K562 (cell line): Measurements from ENCODE around the gene CCDC192. TPM values are rescaled to one million over a fixed set of nuclear protein-coding genes. Genes with fewer than 3 reads are reported as not detected.

Experiments
- ATAC-seq: fragments of 200-7000 bp; cut with Tn5 transposase; 3 replicates; pipeline ENCODE4 v1.9.1; 2020; ENCODE audit warnings: moderate library complexity
- BruUV-seq: library from RNA; stranded (reverse); fragments of 400-500 nt; replicated peaks from 2 replicates; lab custom pipeline; 2021; lab: Mats Ljungman, UMichigan
- CTCF ChIA-PET: fragments of 300-600 bp; formaldehyde crosslinking; extraction: SDS; loops from one replicate; lab custom pipeline; 2021; ENCODE audit warnings: low intra/inter-chr PET ratio; lab: Yijun Ruan, JAX
- POLR2A ChIA-PET: fragments of 300-600, 350-650 bp; sonication (Branson Sonifier 250); formaldehyde crosslinking; extraction: SDS; loops from one replicate; lab custom pipeline; 2021; ENCODE audit warnings: antibody characterized with exemption, inconsistent platforms; lab: Yijun Ruan, JAX
- DNase-seq, 4 experiments: peaks; one replicate each; pipeline versions ENCODE4 v3.0.0 to v3.0.0-alpha.2; 2011 to 2018; ENCODE audit warnings: low spot score in 3 of 4, mixed read lengths in 3 of 4; ENCODE audit errors: extremely low read depth in 1 of 4
- FAIRE-seq: peaks from 2 replicates; lab custom pipeline; 2011; peaks lifted over from hg19 to GRCh38; lab: Jason Lieb, UNC
- H2AFZ ChIP-seq: 2 replicates; pipeline ENCODE4 v1.6.0; 2011; ENCODE audit warnings: low read depth, low read length, control low read depth, inconsistent platforms
- H3K27ac ChIP-seq: fragments of 200-600 bp; 3 replicates; pipeline ENCODE4 v1.8.0; 2011; ENCODE audit warnings: low read depth, mild to moderate bottlenecking, control low read depth, inconsistent platforms, low read length, moderate library complexity, mixed read lengths; ENCODE audit errors: extremely low read depth
- H3K27me3 ChIP-seq, 2 experiments: fragments of 300-600 bp in 1 of 2; 2 replicates in 1 of 2; 3 replicates in 1 of 2; pipeline versions ENCODE4 v1.6.0 to v1.8.0; 2011; ENCODE audit warnings: inconsistent platforms in 2 of 2, low read length in 2 of 2, mild to moderate bottlenecking in 1 of 2, mixed read lengths in 1 of 2, moderate library complexity in 1 of 2; ENCODE audit not compliant: control insufficient read depth in 2 of 2, insufficient read depth in 2 of 2
- H3K36me3 ChIP-seq: fragments of 300-600 bp; 3 replicates; pipeline ENCODE4 v1.8.0; 2011; ENCODE audit warnings: mild to moderate bottlenecking, low read length, inconsistent platforms; ENCODE audit not compliant: control insufficient read depth, insufficient read depth
- H3K4me1 ChIP-seq, 2 experiments: fragments of 200-600 bp in 1 of 2; replicated peaks in 1 of 2; 2 replicates in 1 of 2; 3 replicates in 1 of 2; pipeline versions ENCODE4 v1.5.1 to v1.8.0; 2011; ENCODE audit warnings: inconsistent platforms in 2 of 2, low read length in 2 of 2, mild to moderate bottlenecking in 1 of 2, mixed read lengths in 1 of 2, moderate library complexity in 1 of 2; ENCODE audit not compliant: control insufficient read depth in 2 of 2, insufficient read depth in 2 of 2
- H3K4me2 ChIP-seq: 2 replicates; pipeline ENCODE4 v1.6.1; 2011; ENCODE audit warnings: low read length, control low read depth, inconsistent platforms, mixed read lengths; ENCODE audit not compliant: insufficient read depth
- H3K4me3 ChIP-seq: fragments of 200-600 bp; sonication (generic), shearing (Covaris generic); 2 replicates; pipeline ENCODE4 v1.5.1; 2016; ENCODE audit warnings: control low read depth, inconsistent platforms
- H3K79me2 ChIP-seq: fragments of 200-600 bp; 3 replicates; pipeline ENCODE4 v1.8.0; 2011; ENCODE audit warnings: low read length, inconsistent platforms; ENCODE audit not compliant: control insufficient read depth, insufficient read depth
- H3K9ac ChIP-seq, 2 experiments: 2 replicates each; pipeline versions ENCODE4 v1.6.0 to v1.6.1; 2011; ENCODE audit warnings: low read depth in 2 of 2, low read length in 2 of 2, control low read depth in 1 of 2, inconsistent platforms in 1 of 2, mild to moderate bottlenecking in 1 of 2, mixed read lengths in 1 of 2; ENCODE audit not compliant: insufficient read depth in 1 of 2
- H3K9me1 ChIP-seq: one replicate; pipeline ENCODE4 v1.6.0; 2011; ENCODE audit warnings: inconsistent platforms, mild to moderate bottlenecking, low read length, moderate library complexity; ENCODE audit not compliant: control insufficient read depth, insufficient read depth
- H3K9me3 ChIP-seq: replicated peaks from 2 replicates; pipeline ENCODE4 v1.5.1; 2011; ENCODE audit warnings: low read depth, low read length, inconsistent platforms; ENCODE audit not compliant: control insufficient read depth, insufficient read depth
- H4K20me1 ChIP-seq: replicated peaks from 2 replicates; pipeline ENCODE4 v1.6.1; 2011; ENCODE audit warnings: low read length, inconsistent platforms, mixed read lengths; ENCODE audit not compliant: control insufficient read depth, insufficient read depth
- CLOCK ChIP-seq: fragments of 250-450 bp; sonication (Bioruptor Pico); IDR thresholded peaks from 2 replicates; pipeline ENCODE4 v1.4.0; 2020; ENCODE audit warnings: mild to moderate bottlenecking, moderate library complexity, borderline replicate concordance
- CTBP1 ChIP-seq: fragments of 450-650 bp; IDR thresholded peaks from 2 replicates; pipeline ENCODE4 v1.6.1; 2016; ENCODE audit warnings: borderline replicate concordance
- ESRRA ChIP-seq: fragments of 450-650 bp; IDR thresholded peaks from 2 replicates; pipeline ENCODE4 v1.6.1; 2014; ENCODE audit warnings: low read depth, mild to moderate bottlenecking, moderate library complexity, borderline replicate concordance
- HEY1 ChIP-seq: fragments of 250-450 bp; sonication (Bioruptor Pico); IDR thresholded peaks from 2 replicates; pipeline ENCODE4 v1.5.0; 2020; ENCODE audit warnings: mild to moderate bottlenecking, moderate library complexity, borderline replicate concordance
- HNRNPLL ChIP-seq: fragments of 200-400 bp; formaldehyde crosslinking; IDR thresholded peaks from 2 replicates; pipeline ENCODE4 v1.6.1; 2017; ENCODE audit warnings: low read length, low read depth, mild to moderate bottlenecking; ENCODE audit not compliant: poor library complexity, severe bottlenecking
- MXD1 ChIP-seq: fragments of 250-450 bp; sonication (Bioruptor Pico); IDR thresholded peaks from 2 replicates; pipeline ENCODE4 v1.8.0; 2021; ENCODE audit warnings: borderline replicate concordance, mild to moderate bottlenecking, moderate library complexity; ENCODE audit not compliant: poor library complexity, severe bottlenecking
- NONO ChIP-seq, 2 experiments: fragments of 200-400 bp in 1 of 2; fragments of 450-650 bp in 1 of 2; formaldehyde crosslinking in 1 of 2; IDR thresholded peaks; 2 replicates each; pipeline ENCODE4 v1.6.1; 2017; ENCODE audit warnings: low read depth in 2 of 2, mild to moderate bottlenecking in 2 of 2, moderate library complexity in 2 of 2, low read length in 1 of 2
- POLR2AphosphoS5 ChIP-seq: IDR thresholded peaks from 2 replicates; pipeline ENCODE4 v1.6.1; 2011; ENCODE audit warnings: mild to moderate bottlenecking, low read depth, low read length, moderate library complexity; ENCODE audit not compliant: control insufficient read depth, insufficient read depth
- PTBP1 ChIP-seq: fragments of 200-400 bp; formaldehyde crosslinking; IDR thresholded peaks from 2 replicates; pipeline ENCODE4 v1.6.1; 2017; ENCODE audit warnings: low read depth, low read length
- SMAD1 ChIP-seq: fragments of 150-350 bp; IDR thresholded peaks from 2 replicates; pipeline ENCODE4 v1.6.1; 2014; ENCODE audit warnings: low read length, low read depth; ENCODE audit not compliant: partially characterized antibody
- TFAP4 ChIP-seq: sonication (generic); formaldehyde crosslinking; IDR thresholded peaks from 2 replicates; pipeline ENCODE4 v1.8.0; 2022; ENCODE audit warnings: missing genetic modification reagents, mild to moderate bottlenecking, moderate library complexity, borderline replicate concordance
- TGIF2 ChIP-seq: sonication (generic); formaldehyde crosslinking; IDR thresholded peaks from 2 replicates; pipeline ENCODE4 v1.8.1; 2022; ENCODE audit warnings: mild to moderate bottlenecking, missing genetic modification reagents, moderate library complexity
- USF2 ChIP-seq: sonication (generic); formaldehyde crosslinking; IDR thresholded peaks from 2 replicates; pipeline ENCODE4 v1.5.0; 2020; ENCODE audit warnings: missing genetic modification reagents
- ZBTB12 ChIP-seq: fragments of 250-450 bp; sonication (Bioruptor Pico); IDR thresholded peaks from 2 replicates; pipeline ENCODE4 v1.4.0; 2020
- ZNF24 ChIP-seq: fragments of 450-650 bp; IDR thresholded peaks from 2 replicates; pipeline ENCODE4 v1.6.1; 2016
- ZNF668 ChIP-seq: fragments of 250-450 bp; sonication (Bioruptor Pico); IDR thresholded peaks from 2 replicates; pipeline ENCODE4 v1.8.0; 2022; ENCODE audit warnings: mild to moderate bottlenecking, inconsistent platforms
- WGBS: fragments of 100-300 bp; shearing (Covaris generic); methylation state at CpG from one replicate; pipeline ENCODE4 v1.1.6; 2016; ENCODE audit warnings: low coverage, mixed read lengths; ENCODE audit not compliant: insufficient coverage; ENCODE audit errors: missing lambda C conversion rate; 5-methylcytosine and 5-hydroxymethylcytosine counted together
- in situ Hi-C: fragments of 300-500 bp; cut with MboI; formaldehyde crosslinking; loops from 4 replicates; pipeline ENCODE4 v1.15.0; 2018; ENCODE audit warnings: inconsistent platforms, mixed read lengths
- intact Hi-C: fragments of 100-400 bp; cut with micrococcal nuclease; formaldehyde crosslinking; loops from 2 replicates; pipeline ENCODE4 v1.14.2; 2022
- polyA plus RNA-seq, 8 experiments: library from polyadenylated mRNA; depleted of rRNA in 4 of 8; stranded (reverse) in 5 of 8; unstranded in 3 of 8; fragments of >200 nt; fragmentation: Nextera tagmentation in 2 of 8; fragmentation: Illumina TruSeq in 1 of 8; extraction: Ambion mirVana in 2 of 8; extraction: Trizol in 1 of 8; gene quantifications; 2 replicates each; pipeline versions ENCODE4 v1.2.1 to v1.2.3, GENCODE V29; 2011 to 2014; ENCODE audit warnings: inconsistent platforms in 1 of 8, missing spikeins in 1 of 8
- total RNA-seq, 7 experiments: library from RNA; depleted of rRNA in 6 of 7; stranded (reverse); fragments of >200 nt in 6 of 7; fragmentation: Illumina TruSeq in 2 of 7; extraction: Trizol in 2 of 7; gene quantifications; 2 replicates each; pipeline versions ENCODE4 v1.2.1 to v1.2.3, GENCODE V29; 2011 to 2021; ENCODE audit warnings: low replicate concordance in 1 of 7

The CCDC192 gene
- total and polyA plus RNA-seq, 9 of the 15 experiments (the other 6 are each of a cell fraction or from before 2014, with no cell fraction given), result 0.21 to 0.66 (median 0.38) TPM; not detected in 2

- DNase-seq, result no peak
- ChIA-PET POLR2A (no interaction called here), CTCF (no interaction called here)
- intact Hi-C loops (no loop called here), in situ Hi-C loops (no loop called here)
- H4K20me1 ChIP-seq, result no peaks in the 10 kb centered on the region
- H3K9ac ChIP-seq, result no peak overlapping the region
- no peaks in the 10 kb centered on the region for H3K27me3 ChIP-seq
- BruUV-seq, result no TSS peak
- no peaks in the 10 kb centered on the region for H3K4me1 ChIP-seq
- no peak overlapping the region for H2AFZ ChIP-seq
- no peak overlapping the region for H3K4me2 ChIP-seq
- H3K27ac ChIP-seq, result no peak overlapping the region
- 31% methylated on average over 2 of the region's 2 CpGs for WGBS
- no peak overlapping the region for H3K4me3 ChIP-seq
- no peaks in the 10 kb centered on the region for H3K9me3 ChIP-seq
- FAIRE-seq, result no peak
- H3K36me3 ChIP-seq, result no peaks in the 10 kb centered on the region
- H3K79me2 ChIP-seq, result no peaks in the 10 kb centered on the region
- no peak for ATAC-seq
- no peaks in the 10 kb centered on the region for H3K9me1 ChIP-seq
- TF ChIP-seq HNRNPLL, result no peak
- no peak for TF ChIP-seq MXD1 (CRISPR knock-in tag)
- no peak for TF ChIP-seq HEY1 (CRISPR knock-in tag)
- TF ChIP-seq TFAP4, result no peak
- TF ChIP-seq PTBP1, result no peak
- TF ChIP-seq ZNF24, result no peak
- TF ChIP-seq CTBP1, result no peak
- no peak for TF ChIP-seq CLOCK (CRISPR knock-in tag)
- TF ChIP-seq POLR2AphosphoS5, result no peak
- TF ChIP-seq NONO (IDR thresholded peaks at IDR 0.05; ENCODE audit: low read depth in 2 of 2, low read length in 1 of 2), result no peak
- TF ChIP-seq ESRRA, result no peak
- TF ChIP-seq SMAD1, result no peak
- no peak for TF ChIP-seq USF2
- TF ChIP-seq ZBTB12 (CRISPR knock-in tag), result no peak
- no peak for TF ChIP-seq TGIF2 (CRISPR knock-in tag)
- TF ChIP-seq ZNF668 (CRISPR knock-in tag), result no peak
Measured at GRCh38 chr5:127970854-127971425, 267.7 kb downstream of the CCDC192 start.
